PC-9 (cell line): ENCODE data around the gene MICAL2. TPM values are rescaled to one million over a fixed set of nuclear protein-coding genes. Genes with fewer than 3 reads are reported as not detected.

Source experiments
- BruUV-seq: library from RNA; stranded (reverse); fragments of 400-500 nt; replicated peaks from 2 replicates; lab custom pipeline; 2021; lab: Mats Ljungman, UMichigan
- CTCF ChIA-PET: fragments of 300-600 bp; sonication (Branson Sonifier 250); formaldehyde crosslinking; loops from one replicate; lab custom pipeline; 2022; ENCODE audit warnings: antibody characterized with exemption; lab: Charles Lee
- POLR2A ChIA-PET: fragments of 300-600 bp; sonication (Branson Sonifier 250); formaldehyde crosslinking; loops from one replicate; lab custom pipeline; 2022; ENCODE audit warnings: antibody characterized with exemption; ENCODE audit not compliant: unreplicated experiment; lab: Charles Lee
- DNase-seq, 2 experiments: peaks; one replicate each; pipeline versions ENCODE4 v3.0.0 to v3.0.0-alpha.2; 2015 to 2022; ENCODE audit warnings: mixed read lengths in 1 of 2
- H2AFZ ChIP-seq: fragments of 200-600 bp; sonication (generic); 2 replicates; pipeline ENCODE4 v1.8.1; 2017; ENCODE audit warnings: antibody characterized with exemption
- H3F3A ChIP-seq: fragments of 200-600 bp; sonication (generic); 2 replicates; pipeline ENCODE4 v1.8.1; 2017; ENCODE audit warnings: antibody characterized with exemption, mild to moderate bottlenecking, low read depth; ENCODE audit not compliant: insufficient read depth
- H3K27ac ChIP-seq: fragments of 200-600 bp; sonication (generic); 2 replicates; pipeline ENCODE4 v1.6.1; 2016; ENCODE audit warnings: mixed run types
- H3K27me3 ChIP-seq: fragments of 200-600 bp; sonication (generic); 2 replicates; pipeline ENCODE4 v1.6.1; 2016; ENCODE audit warnings: low read depth, mixed run types; ENCODE audit not compliant: insufficient read depth
- H3K36me3 ChIP-seq: fragments of 200-600 bp; sonication (generic); 2 replicates; pipeline ENCODE4 v1.6.1; 2016; ENCODE audit warnings: low read depth, mixed run types
- H3K4me1 ChIP-seq: fragments of 200-600 bp; sonication (generic); replicated peaks from 2 replicates; pipeline ENCODE4 v1.6.1; 2016; ENCODE audit warnings: mixed run types; ENCODE audit not compliant: insufficient read depth
- H3K4me2 ChIP-seq: fragments of 200-600 bp; sonication (generic); 2 replicates; pipeline ENCODE4 v1.6.1; 2017; ENCODE audit warnings: mixed run types
- H3K4me3 ChIP-seq: fragments of 200-600 bp; sonication (generic); 2 replicates; pipeline ENCODE4 v1.6.1; 2016; ENCODE audit warnings: mixed run types
- H3K79me2 ChIP-seq: fragments of 200-600 bp; sonication (generic); 2 replicates; pipeline ENCODE4 v1.6.1; 2017; ENCODE audit warnings: low read depth, mixed run types
- H3K9me2 ChIP-seq: fragments of 200-600 bp; sonication (generic); 2 replicates; pipeline ENCODE4 v1.8.1; 2017; ENCODE audit warnings: mild to moderate bottlenecking; ENCODE audit not compliant: insufficient read depth
- H3K9me3 ChIP-seq: fragments of 200-600 bp; sonication (generic); 2 replicates; pipeline ENCODE4 v1.8.1; 2016; ENCODE audit warnings: low read depth; ENCODE audit not compliant: insufficient read depth
- H4K20me1 ChIP-seq: fragments of 200-600 bp; sonication (generic); 2 replicates; pipeline ENCODE4 v1.8.1; 2017; ENCODE audit not compliant: insufficient read depth
- CTCF ChIP-seq: fragments of 200-600 bp; sonication (generic); conservative IDR thresholded peaks from 2 replicates; pipeline ENCODE4 v1.6.1; 2017; ENCODE audit warnings: mixed run types, antibody characterized with exemption, mild to moderate bottlenecking, moderate library complexity
- EZH2 ChIP-seq: fragments of 200-600 bp; sonication (generic); IDR thresholded peaks from 2 replicates; pipeline ENCODE4 v1.8.0; 2017; ENCODE audit warnings: antibody characterized with exemption, low read depth
- intact Hi-C: fragments of 100-400 bp; cut with micrococcal nuclease; formaldehyde crosslinking; loops from one replicate; pipeline ENCODE4 v1.10.0; 2022; ENCODE audit not compliant: unreplicated experiment
- total RNA-seq: library from RNA; stranded (reverse); gene quantifications from 2 replicates; pipeline ENCODE4 v1.2.3, GENCODE V29; 2021

MICAL2 gene
- total RNA-seq, 1 experiment from 2014 or later: 32.4 TPM

- BruUV-seq: no TSS peak
- Histone ChIP-seq H3F3A (peaks cover 47% of the 10 kb centered on the region), H3K4me1 (peaks cover 81% of the 10 kb centered on the region), H4K20me1 (no peaks in the 10 kb centered on the region), H2AFZ (no peak overlapping the region), H3K4me2 (no peak overlapping the region), H3K36me3 (0 out of 2 replicates have a peak, but pooled peaks cover 7% of the 10 kb centered on the region), H3K4me3 (no peak overlapping the region), H3K79me2 (no peaks in the 10 kb centered on the region), H3K9me2 (no peaks in the 10 kb centered on the region), H3K9me3 (no peaks in the 10 kb centered on the region), H3K27me3 (no peaks in the 10 kb centered on the region), H3K27ac (no peak overlapping the region)
- DNase-seq: no peak
- CTCF ChIA-PET: no interaction called here
- POLR2A ChIA-PET: no interaction called here
- TF ChIP-seq CTCF: no peak
- TF ChIP-seq EZH2: no peak
- intact Hi-C loops: no loop called here
Measured at GRCh38 chr11:12216671-12217374, 106.4 kb downstream of the MICAL2 start.

- intact Hi-C loops: no loop called here
- H3K4me3 ChIP-seq: no peak overlapping the region
- peaks cover 54% of the 10 kb centered on the region for H3F3A ChIP-seq
- H3K9me3 ChIP-seq: no peaks in the 10 kb centered on the region
- TF ChIP-seq EZH2 (no peak), CTCF (no peak)
- no peak overlapping the region for H3K4me2 ChIP-seq
- no peak overlapping the region for H2AFZ ChIP-seq
- 0 out of 2 replicates have a peak, but pooled peaks cover 7% of the 10 kb centered on the region for H3K36me3 ChIP-seq
- no peaks in the 10 kb centered on the region for H3K9me2 ChIP-seq
- no peaks in the 10 kb centered on the region for H4K20me1 ChIP-seq
- POLR2A ChIA-PET: no interaction called here
- CTCF ChIA-PET: no interaction called here
- DNase-seq: no peak
- no peak overlapping the region for H3K27ac ChIP-seq
- H3K79me2 ChIP-seq: no peaks in the 10 kb centered on the region
- peaks cover 83% of the 10 kb centered on the region for H3K4me1 ChIP-seq
- BruUV-seq: no TSS peak
- H3K27me3 ChIP-seq: no peaks in the 10 kb centered on the region
Measured at GRCh38 chr11:12217879-12218278, 107.5 kb downstream of the MICAL2 start.

GRCh38 chr11:12218909-12219308 is 108.5 kb downstream of the MICAL2 start:
- TF ChIP-seq EZH2: no peak
- no peak for TF ChIP-seq CTCF
- CTCF ChIA-PET: no interaction called here
- H3K36me3 ChIP-seq: 0 out of 2 replicates have a peak, but pooled peaks cover 4% of the 10 kb centered on the region
- DNase-seq: no peak
- no peaks in the 10 kb centered on the region for H3K9me2 ChIP-seq
- H3F3A ChIP-seq: peaks cover 53% of the 10 kb centered on the region
- H3K79me2 ChIP-seq: no peaks in the 10 kb centered on the region
- peaks cover 83% of the 10 kb centered on the region for H3K4me1 ChIP-seq
- H2AFZ ChIP-seq: no peak overlapping the region
- no TSS peak for BruUV-seq
- intact Hi-C loops: no loop called here
- H3K4me3 ChIP-seq: no peak overlapping the region
- H3K4me2 ChIP-seq: no peak overlapping the region
- no peaks in the 10 kb centered on the region for H3K27me3 ChIP-seq
- H3K27ac ChIP-seq: no peak overlapping the region
- H4K20me1 ChIP-seq: no peaks in the 10 kb centered on the region
- POLR2A ChIA-PET: no interaction called here
- H3K9me3 ChIP-seq: no peaks in the 10 kb centered on the region
